Measurements from ENCODE around the gene PRPF6.

GRCh38 chr20:64058536-64058935 is 77.6 kb downstream of the PRPF6 start:
- TF ChIP-seq GATA3 (IDR thresholded peaks at IDR 0.05; ENCODE audit: low read depth, low read length) = no peak
- no peak for TF ChIP-seq GATA2 (IDR thresholded peaks at IDR 0.05; ENCODE audit: low read depth, low read length)
